Upper lobe of left lung (tissue), 6 donors: ENCODE results near the gene CPTP. TPM values are rescaled to one million over a fixed set of nuclear protein-coding genes. Genes with fewer than 3 reads are reported as not detected.
A peak's percentile ranks its signal among the peaks of the same experiment; 100 is the strongest.

Source experiments
- ATAC-seq, 2 donors: fragments of 200-7000 bp; cut with Tn5 transposase; one replicate each; pipeline ENCODE4 v1.9.1; 2022; ENCODE audit warnings: mild to moderate bottlenecking in 2 of 2, moderate library complexity in 2 of 2; ENCODE audit not compliant: low FRiP score in 2 of 2
- DNase-seq, 2 donors: peaks; one replicate each; pipeline ENCODE4 v3.0.0-alpha.2; 2019 to 2020
- H3K27ac ChIP-seq, 4 donors: fragments of 200-600 bp; sonication (generic); one replicate each; pipeline ENCODE4 v1.5.1; 2016 to 2019
- H3K27me3 ChIP-seq, 4 donors: fragments of 200-600 bp; sonication (generic); one replicate each; pipeline ENCODE4 v1.5.1; 2017 to 2019
- H3K36me3 ChIP-seq, 4 donors: fragments of 200-600 bp; sonication (generic); one replicate each; pipeline ENCODE4 v1.5.1; 2016 to 2019
- H3K4me1 ChIP-seq, 4 donors: fragments of 200-600 bp; sonication (generic); one replicate each; pipeline ENCODE4 v1.5.1; 2018 to 2019
- H3K4me3 ChIP-seq, 4 donors: fragments of 200-600 bp; sonication (generic); one replicate each; pipeline ENCODE4 v1.5.1; 2017 to 2019; ENCODE audit warnings: mild to moderate bottlenecking in 2 of 4, moderate library complexity in 1 of 4
- H3K9me3 ChIP-seq, 4 donors: fragments of 200-600 bp; sonication (generic); one replicate each; pipeline ENCODE4 v1.5.1; 2018 to 2019
- CTCF ChIP-seq, 6 experiments: fragments of 450-650 bp in 4 of 6; fragments of 200-600 bp in 2 of 6; sonication (generic) in 2 of 6; IDR thresholded peaks; one replicate each; pipeline ENCODE4 v1.5.1; 2016 to 2019; ENCODE audit warnings: antibody characterized with exemption in 6 of 6
- EP300 ChIP-seq, 4 donors: sonication (generic); formaldehyde crosslinking; IDR thresholded peaks; one replicate each; pipeline ENCODE4 v1.5.1; 2017; ENCODE audit warnings: antibody characterized with exemption in 4 of 4, control low read depth in 2 of 4
- POLR2A ChIP-seq, 4 donors: fragments of 450-650 bp; IDR thresholded peaks; one replicate each; pipeline ENCODE4 v1.5.1; 2016 to 2017; ENCODE audit warnings: antibody characterized with exemption in 4 of 4, mild to moderate bottlenecking in 2 of 4
- POLR2AphosphoS5 ChIP-seq, 2 donors: sonication (generic); formaldehyde crosslinking; IDR thresholded peaks; one replicate each; pipeline ENCODE4 v1.5.1; 2017; ENCODE audit warnings: antibody characterized with exemption in 2 of 2
- WGBS, 2 donors: methylation state at CpG; one replicate each; pipeline ENCODE4 v1.1.5; 2017 to 2018; 5-methylcytosine and 5-hydroxymethylcytosine counted together
- total RNA-seq, 6 donors: library from RNA; depleted of rRNA in 4 of 6; stranded (reverse); fragments of >200 nt in 4 of 6; gene quantifications; one replicate each; pipeline versions ENCODE4 v1.1.0 to v1.2.1, GENCODE V29; 2016 to 2021
- donor health status: DM: no; HTN: no; CAD: no; lungs with moderate emphysema.
- donor health status: DM: no; HTN: yes; CAD: no; lungs with severe emphysema.

Gene CPTP
- total RNA-seq, 6 donors from 2014 or later: 14.7 to 41.6 (median 26.0) TPM

- Histone ChIP-seq H3K4me3 (no peak overlapping the region), H3K9me3 (no peaks in the 10 kb centered on the region), H3K36me3 (peaks cover 0 to 34% (median 19%) of the 10 kb centered on the region in 4 donors), H3K27me3 (no peaks in the 10 kb centered on the region), H3K27ac (peak overlapping the region in 1 of 4 donors; percentile 35), H3K4me1 (peaks cover 12 to 46% (median 23%) of the 10 kb centered on the region in 4 donors)
- DNase-seq (peak in 1 of 2 donors; percentile 72), ATAC-seq (peak in 1 of 2 donors; percentile 7)
- TF ChIP-seq CTCF (IDR thresholded peaks at IDR 0.05): no peak
- no peak for TF ChIP-seq POLR2A (IDR thresholded peaks at IDR 0.05)
- TF ChIP-seq EP300 (IDR thresholded peaks at IDR 0.05): no peak
- no peak for TF ChIP-seq POLR2AphosphoS5 (IDR thresholded peaks at IDR 0.05)
- 61 to 77% methylated on average over 5 to 13 of the region's 15 CpGs for WGBS, 2 donors
Observed at GRCh38 chr1:1330366-1331067, 5.9 kb downstream of the CPTP start.

DNA sequence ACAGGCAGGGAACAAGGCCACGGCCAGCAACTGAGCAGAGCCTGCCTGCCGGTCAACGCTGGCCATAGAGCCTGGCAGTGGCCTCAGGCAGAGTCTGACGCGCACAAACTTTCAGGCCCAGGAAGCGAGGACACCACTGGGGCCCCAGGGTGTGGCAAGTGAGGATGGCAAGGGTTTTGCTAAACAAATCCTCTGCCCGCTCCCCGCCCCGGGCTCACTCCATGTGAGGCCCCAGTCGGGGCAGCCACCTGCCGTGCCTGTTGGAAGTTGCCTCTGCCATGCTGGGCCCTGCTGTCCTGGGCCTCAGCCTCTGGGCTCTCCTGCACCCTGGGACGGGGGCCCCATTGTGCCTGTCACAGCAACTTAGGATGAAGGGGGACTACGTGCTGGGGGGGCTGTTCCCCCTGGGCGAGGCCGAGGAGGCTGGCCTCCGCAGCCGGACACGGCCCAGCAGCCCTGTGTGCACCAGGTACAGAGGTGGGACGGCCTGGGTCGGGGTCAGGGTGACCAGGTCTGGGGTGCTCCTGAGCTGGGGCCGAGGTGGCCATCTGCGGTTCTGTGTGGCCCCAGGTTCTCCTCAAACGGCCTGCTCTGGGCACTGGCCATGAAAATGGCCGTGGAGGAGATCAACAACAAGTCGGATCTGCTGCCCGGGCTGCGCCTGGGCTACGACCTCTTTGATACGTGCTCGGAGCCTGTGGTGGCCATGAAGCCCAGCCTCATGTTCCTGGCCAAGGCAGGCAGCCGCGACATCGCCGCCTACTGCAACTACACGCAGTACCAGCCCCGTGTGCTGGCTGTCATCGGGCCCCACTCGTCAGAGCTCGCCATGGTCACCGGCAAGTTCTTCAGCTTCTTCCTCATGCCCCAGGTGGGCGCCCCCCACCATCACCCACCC is 6.7 kb downstream of the CPTP start, which contains the start of gene TAS1R3:
Gene TAS1R3 (plus strand): TSS at position 213 of the 898 bp plus-strand sequence. CDS start 66 bp downstream, at position 279.
- H3K4me3 ChIP-seq: no peak within 1 kb of the TSS
- no peaks in the 10 kb centered on the region for H3K27me3 ChIP-seq
- TF ChIP-seq CTCF (IDR thresholded peaks at IDR 0.05) (no peak), EP300 (IDR thresholded peaks at IDR 0.05) (no peak), POLR2A (IDR thresholded peaks at IDR 0.05) (peak in 1 of 4 donors; percentile 7), POLR2AphosphoS5 (IDR thresholded peaks at IDR 0.05) (no peak)
- 73 to 87% methylated on average over 6 to 38 of the region's 41 CpGs for WGBS, 2 donors
- peaks cover 0 to 41% (median 22%) of the 10 kb centered on the region in 4 donors for H3K36me3 ChIP-seq
- H3K9me3 ChIP-seq: no peaks in the 10 kb centered on the region
- ATAC-seq (peak in 1 of 2 donors; percentile 4), DNase-seq (peak in 1 of 2 donors; percentile 77)
- H3K4me1 ChIP-seq: peaks cover 4 to 38% (median 15%) of the 10 kb centered on the region in 4 donors
- H3K27ac ChIP-seq: peak within 1 kb of the TSS in 1 of 4 donors; percentile 35

GRCh38 chr1:1332031-1332755 is 7.6 kb downstream of the CPTP start:
- Histone ChIP-seq H3K36me3 (peaks cover 0 to 41% (median 23%) of the 10 kb centered on the region in 4 donors), H3K4me1 (peaks cover 0 to 30% (median 11%) of the 10 kb centered on the region in 4 donors), H3K4me3 (no peak overlapping the region), H3K9me3 (no peaks in the 10 kb centered on the region), H3K27ac (no peak overlapping the region), H3K27me3 (no peaks in the 10 kb centered on the region)
- 84 to 96% methylated on average over 10 to 51 of the region's 57 CpGs for WGBS, 2 donors
- TF ChIP-seq EP300 (IDR thresholded peaks at IDR 0.05) (no peak), POLR2AphosphoS5 (IDR thresholded peaks at IDR 0.05) (peak in 1 of 2 donors; percentile 3), POLR2A (IDR thresholded peaks at IDR 0.05) (no peak), CTCF (IDR thresholded peaks at IDR 0.05) (no peak)
- ATAC-seq (no peak), DNase-seq (peak in 1 of 2 donors; percentile 82)

DNA sequence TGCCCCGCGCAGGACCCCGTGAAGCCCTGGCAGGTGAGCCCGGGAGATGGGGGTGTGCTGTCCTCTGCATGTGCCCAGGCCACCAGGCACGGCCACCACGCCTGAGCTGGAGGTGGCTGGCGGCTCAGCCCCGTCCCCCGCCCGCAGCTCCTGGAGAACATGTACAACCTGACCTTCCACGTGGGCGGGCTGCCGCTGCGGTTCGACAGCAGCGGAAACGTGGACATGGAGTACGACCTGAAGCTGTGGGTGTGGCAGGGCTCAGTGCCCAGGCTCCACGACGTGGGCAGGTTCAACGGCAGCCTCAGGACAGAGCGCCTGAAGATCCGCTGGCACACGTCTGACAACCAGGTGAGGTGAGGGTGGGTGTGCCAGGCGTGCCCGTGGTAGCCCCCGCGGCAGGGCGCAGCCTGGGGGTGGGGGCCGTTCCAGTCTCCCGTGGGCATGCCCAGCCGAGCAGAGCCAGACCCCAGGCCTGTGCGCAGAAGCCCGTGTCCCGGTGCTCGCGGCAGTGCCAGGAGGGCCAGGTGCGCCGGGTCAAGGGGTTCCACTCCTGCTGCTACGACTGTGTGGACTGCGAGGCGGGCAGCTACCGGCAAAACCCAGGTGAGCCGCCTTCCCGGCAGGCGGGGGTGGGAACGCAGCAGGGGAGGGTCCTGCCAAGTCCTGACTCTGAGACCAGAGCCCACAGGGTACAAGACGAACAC is 8.3 kb downstream of the CPTP start:
- no peak for TF ChIP-seq POLR2A (IDR thresholded peaks at IDR 0.05)
- TF ChIP-seq CTCF (IDR thresholded peaks at IDR 0.05): no peak
- TF ChIP-seq POLR2AphosphoS5 (IDR thresholded peaks at IDR 0.05): no peak
- no peak for TF ChIP-seq EP300 (IDR thresholded peaks at IDR 0.05)
- Histone ChIP-seq H3K27me3 (no peaks in the 10 kb centered on the region), H3K4me3 (no peak overlapping the region), H3K4me1 (peaks cover 0 to 28% (median 11%) of the 10 kb centered on the region in 4 donors), H3K9me3 (no peaks in the 10 kb centered on the region), H3K36me3 (peaks cover 0 to 41% (median 21%) of the 10 kb centered on the region in 4 donors), H3K27ac (no peak overlapping the region)
- ATAC-seq (no peak), DNase-seq (peak; percentile 62 to 89)
- WGBS, 2 donors: 62 to 69% methylated on average over 19 to 31 of the region's 48 CpGs
